BJ (cell line): ENCODE data around the gene GRAMD1B. TPM values are rescaled to one million over a fixed set of nuclear protein-coding genes. Genes with fewer than 3 reads are reported as not detected.
"Not testable (repeated sequence)": the region's sequence is repeated elsewhere in the genome, so short reads cannot be mapped to it uniquely, and the experiment has no call there.

Source experiments
- CTCF ChIA-PET: fragments of 350-600 bp; formaldehyde crosslinking; extraction: SDS; loops from one replicate; lab custom pipeline; 2021; ENCODE audit warnings: antibody characterized with exemption, inconsistent platforms; lab: Yijun Ruan, JAX
- POLR2A ChIA-PET: fragments of 300-600 bp; sonication (Branson Sonifier 250); formaldehyde crosslinking; extraction: SDS; loops from one replicate; lab custom pipeline; 2021; ENCODE audit warnings: antibody characterized with exemption; lab: Charles Lee
- DNase-seq: peaks from one replicate; pipeline ENCODE4 v3.0.0-alpha.2; 2011; ENCODE audit warnings: low read depth
- H3K27me3 ChIP-seq: 2 replicates; pipeline ENCODE4 v1.6.0; 2011; ENCODE audit warnings: low read length; ENCODE audit not compliant: control insufficient read depth, insufficient read depth
- H3K36me3 ChIP-seq: 2 replicates; pipeline ENCODE4 v1.5.1; 2011; ENCODE audit warnings: low read length; ENCODE audit not compliant: control insufficient read depth, insufficient read depth
- H3K4me3 ChIP-seq: 2 replicates; pipeline ENCODE4 v1.5.1; 2011; ENCODE audit warnings: low read depth, mild to moderate bottlenecking, control low read depth, low read length
- polyA plus RNA-seq: library from polyadenylated mRNA; depleted of rRNA; stranded (reverse); fragments of >200 nt; gene quantifications from 2 replicates; pipeline ENCODE4 v1.2.3, GENCODE V29; 2011
- TF ChIP-seq, protein P1 (sequence below): IDR thresholded peaks from 2 replicates; pipeline ENCODE4 v1.5.1; 2011; ENCODE audit warnings: low read depth, mild to moderate bottlenecking, control low read depth, inconsistent platforms, low read length, moderate library complexity; ENCODE audit not compliant: insufficient read depth

The GRAMD1B gene
- polyA plus RNA-seq, 1 experiment: 11.7 TPM

DNA sequence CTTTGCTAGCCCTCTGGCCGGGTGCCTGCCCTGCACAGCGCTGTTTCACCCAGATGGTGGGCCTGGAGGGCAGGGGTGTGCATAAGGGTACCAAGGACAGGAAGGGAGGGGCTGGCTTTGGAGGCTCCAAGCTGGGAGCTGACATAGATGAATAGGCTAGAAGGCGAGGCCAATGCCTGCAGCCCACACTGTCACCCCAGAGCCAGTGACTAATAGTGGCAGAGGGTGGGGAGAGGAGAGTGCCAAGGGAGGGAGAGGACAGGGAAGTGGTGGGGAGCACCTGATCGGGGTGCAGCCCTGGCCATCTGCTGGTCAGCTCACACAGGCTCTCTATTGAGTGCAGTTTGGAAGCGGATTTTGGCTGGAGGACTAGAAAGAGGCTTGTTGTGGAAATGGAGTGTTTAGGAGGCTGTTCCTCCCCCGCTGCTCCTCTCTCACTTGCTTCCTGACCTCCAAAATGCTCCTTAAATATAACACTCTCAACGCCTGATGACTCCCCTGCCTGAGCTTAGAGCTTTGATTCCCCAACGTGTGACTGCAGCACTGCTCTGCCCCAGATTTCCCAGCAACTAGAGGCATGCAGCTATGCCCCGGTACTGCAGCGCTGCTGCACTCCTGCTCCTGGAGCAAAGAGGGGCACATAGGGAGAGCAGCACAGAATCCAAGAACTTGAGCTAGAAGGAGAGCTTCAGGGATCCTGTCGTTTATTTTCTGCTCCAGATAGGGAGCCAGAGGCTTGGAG lies 89.2 kb downstream of the GRAMD1B start:
- TF ChIP-seq, protein P1, sequence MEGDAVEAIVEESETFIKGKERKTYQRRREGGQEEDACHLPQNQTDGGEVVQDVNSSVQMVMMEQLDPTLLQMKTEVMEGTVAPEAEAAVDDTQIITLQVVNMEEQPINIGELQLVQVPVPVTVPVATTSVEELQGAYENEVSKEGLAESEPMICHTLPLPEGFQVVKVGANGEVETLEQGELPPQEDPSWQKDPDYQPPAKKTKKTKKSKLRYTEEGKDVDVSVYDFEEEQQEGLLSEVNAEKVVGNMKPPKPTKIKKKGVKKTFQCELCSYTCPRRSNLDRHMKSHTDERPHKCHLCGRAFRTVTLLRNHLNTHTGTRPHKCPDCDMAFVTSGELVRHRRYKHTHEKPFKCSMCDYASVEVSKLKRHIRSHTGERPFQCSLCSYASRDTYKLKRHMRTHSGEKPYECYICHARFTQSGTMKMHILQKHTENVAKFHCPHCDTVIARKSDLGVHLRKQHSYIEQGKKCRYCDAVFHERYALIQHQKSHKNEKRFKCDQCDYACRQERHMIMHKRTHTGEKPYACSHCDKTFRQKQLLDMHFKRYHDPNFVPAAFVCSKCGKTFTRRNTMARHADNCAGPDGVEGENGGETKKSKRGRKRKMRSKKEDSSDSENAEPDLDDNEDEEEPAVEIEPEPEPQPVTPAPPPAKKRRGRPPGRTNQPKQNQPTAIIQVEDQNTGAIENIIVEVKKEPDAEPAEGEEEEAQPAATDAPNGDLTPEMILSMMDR: no peak
- POLR2A ChIA-PET: interaction anchor here (0.6 to 0.7 kb wide), 2 partner anchors 25 to 40 kb away, joined by 16 to 21 read pairs; no protein-coding TSS in a partner anchor
- Histone ChIP-seq H3K27me3 (no peaks in the 10 kb centered on the region), H3K4me3 (no peak overlapping the region), H3K36me3 (no peaks in the 10 kb centered on the region)
- DNase-seq: no peak
- CTCF ChIA-PET: interaction anchor here (1.1 to 3.5 kb wide), 6 partner anchors 19 to 188 kb away, joined by 3 to 17 read pairs (median 9); no protein-coding TSS in a partner anchor

DNA sequence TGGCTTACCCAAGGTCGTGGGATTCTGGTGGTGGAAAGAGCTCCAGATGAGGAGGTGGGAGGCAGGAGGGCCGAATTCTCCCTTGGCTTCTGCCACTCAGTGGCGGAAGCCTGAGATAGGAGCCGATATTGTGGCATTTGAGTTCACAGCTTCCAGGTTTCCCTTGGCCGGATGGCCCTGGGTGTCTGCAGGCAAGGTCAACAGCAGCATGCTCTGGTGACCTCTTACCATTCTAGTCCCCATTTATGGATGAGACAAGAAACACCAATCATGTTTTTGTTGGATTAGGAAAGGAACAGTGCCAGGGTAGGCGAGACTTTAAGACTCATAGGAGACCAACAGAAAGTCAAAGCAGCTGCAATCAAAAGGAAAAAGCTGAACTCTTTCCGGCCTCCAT lies 89.7 kb downstream of the GRAMD1B start:
- TF ChIP-seq, protein P1: no peak
- H3K4me3 ChIP-seq: no peak overlapping the region
- no peak for DNase-seq
- no peaks in the 10 kb centered on the region for H3K36me3 ChIP-seq
- no peaks in the 10 kb centered on the region for H3K27me3 ChIP-seq
- ChIA-PET CTCF (interaction anchor here (1.1 to 3.5 kb wide), 6 partner anchors 19 to 188 kb away, joined by 3 to 17 read pairs (median 9); no protein-coding TSS in a partner anchor), POLR2A (interaction anchor here (0.6 to 0.7 kb wide), 2 partner anchors 25 to 39 kb away, joined by 16 to 21 read pairs; no protein-coding TSS in a partner anchor)

DNA sequence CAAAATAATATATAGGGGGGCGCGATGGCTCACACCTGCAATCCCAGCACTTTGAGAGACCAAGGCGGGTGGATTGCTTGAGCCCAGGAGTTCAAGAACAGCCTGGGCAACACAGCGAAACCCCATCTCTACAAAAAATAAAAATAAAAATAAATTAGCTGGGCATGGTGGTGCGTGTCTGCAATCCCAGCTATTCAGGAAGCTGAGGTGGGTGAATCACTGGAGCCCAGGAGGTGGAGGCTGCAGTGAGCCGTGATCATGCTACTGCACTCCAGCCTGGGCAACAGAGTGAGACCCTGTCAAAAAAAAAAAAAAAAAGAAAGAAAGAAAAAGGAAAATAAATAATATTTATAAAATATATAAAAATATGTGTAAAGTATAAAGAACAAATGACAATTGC lies 90.4 kb downstream of the GRAMD1B start:
- not testable (repeated sequence) for H3K27me3 ChIP-seq, H3K36me3 ChIP-seq, H3K4me3 ChIP-seq, DNase-seq
- POLR2A ChIA-PET: interaction anchor here (0.8 kb wide), 1 partner anchor 26 kb away, joined by 3 read pairs; no protein-coding TSS in a partner anchor
- CTCF ChIA-PET: interaction anchor here (1.8 to 3.5 kb wide), 4 partner anchors 35 to 187 kb away, joined by 7 to 17 read pairs (median 12); no protein-coding TSS in a partner anchor

DNA sequence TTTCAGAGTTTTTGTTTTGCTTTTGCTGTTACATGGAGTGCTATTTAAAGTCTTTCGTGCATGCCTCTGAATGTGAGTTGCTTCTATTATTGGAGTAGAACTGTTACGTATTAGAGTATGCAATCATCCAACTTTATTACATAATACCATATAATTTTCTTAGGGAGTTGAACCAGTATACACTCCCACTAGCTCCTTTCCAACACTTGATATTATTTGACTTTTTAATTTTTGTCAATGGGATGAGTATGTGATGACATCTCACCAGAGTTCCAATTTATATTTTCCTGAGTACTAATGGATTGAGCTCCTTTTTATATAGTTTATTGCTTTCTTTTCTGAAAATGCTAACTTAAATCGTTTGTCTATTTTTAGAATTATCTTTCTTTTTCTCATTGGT lies 90.9 kb downstream of the GRAMD1B start:
- no peaks in the 10 kb centered on the region for H3K27me3 ChIP-seq
- H3K36me3 ChIP-seq: no peaks in the 10 kb centered on the region
- no peak overlapping the region for H3K4me3 ChIP-seq
- ChIA-PET CTCF (interaction anchor here (2.5 to 3.5 kb wide), 3 partner anchors 56 to 186 kb away, joined by 9 to 17 read pairs (median 15); no protein-coding TSS in a partner anchor), POLR2A (interaction anchor here (0.8 kb wide), 1 partner anchor 25 kb away, joined by 3 read pairs; no protein-coding TSS in a partner anchor)
- DNase-seq: no peak
- TF ChIP-seq, protein P1: no peak

DNA sequence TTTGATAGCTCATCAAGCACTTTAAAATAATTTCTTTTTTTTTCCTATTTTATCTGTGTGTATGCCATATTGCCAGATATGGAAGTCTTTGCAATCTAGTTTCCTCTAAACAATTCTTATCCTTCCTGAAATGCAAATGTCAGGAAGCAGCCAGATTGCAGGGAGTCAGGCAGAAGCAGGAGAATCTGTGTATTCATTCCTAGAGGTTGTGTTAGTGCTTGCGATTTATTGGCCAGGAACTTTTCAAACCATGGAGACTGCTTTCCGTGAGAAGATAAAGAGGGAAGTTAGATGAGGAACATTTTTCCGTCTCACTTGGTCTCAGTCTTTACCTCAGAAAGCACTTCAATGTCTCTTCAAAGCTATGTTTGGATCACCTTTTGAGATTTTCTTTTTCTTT lies 91.9 kb downstream of the GRAMD1B start:
- POLR2A ChIA-PET: no interaction called here

More for the DNA sequence above, 91.9 kb downstream of the GRAMD1B start:
- TF ChIP-seq, protein P1: no peak
- CTCF ChIA-PET: interaction anchor here (1.5 to 1.8 kb wide), 2 partner anchors 14 to 39 kb away, joined by 3 to 6 read pairs; no protein-coding TSS in a partner anchor
- Histone ChIP-seq H3K27me3 (no peaks in the 10 kb centered on the region), H3K4me3 (no peak overlapping the region), H3K36me3 (no peaks in the 10 kb centered on the region)
- no peak for DNase-seq
